ENCODE data around the gene PDCD1.

The PDCD1 gene

DNA sequence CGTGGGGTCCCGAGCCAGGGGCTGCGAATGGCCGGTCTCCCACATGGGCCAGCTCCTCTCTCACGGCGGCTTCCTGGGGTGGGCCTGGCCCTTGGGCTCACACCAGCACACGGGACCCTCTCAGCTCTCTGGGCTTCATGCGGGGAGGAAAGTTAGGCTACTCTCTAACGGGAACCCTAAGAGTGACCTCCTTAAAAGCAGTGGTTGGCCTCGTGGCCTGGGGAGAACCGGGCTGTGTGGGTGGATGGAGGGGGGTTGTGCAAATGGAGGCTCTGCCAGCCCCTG lies 36.7 kb upstream of the PDCD1 start:
- no peak for DNase-seq

DNA sequence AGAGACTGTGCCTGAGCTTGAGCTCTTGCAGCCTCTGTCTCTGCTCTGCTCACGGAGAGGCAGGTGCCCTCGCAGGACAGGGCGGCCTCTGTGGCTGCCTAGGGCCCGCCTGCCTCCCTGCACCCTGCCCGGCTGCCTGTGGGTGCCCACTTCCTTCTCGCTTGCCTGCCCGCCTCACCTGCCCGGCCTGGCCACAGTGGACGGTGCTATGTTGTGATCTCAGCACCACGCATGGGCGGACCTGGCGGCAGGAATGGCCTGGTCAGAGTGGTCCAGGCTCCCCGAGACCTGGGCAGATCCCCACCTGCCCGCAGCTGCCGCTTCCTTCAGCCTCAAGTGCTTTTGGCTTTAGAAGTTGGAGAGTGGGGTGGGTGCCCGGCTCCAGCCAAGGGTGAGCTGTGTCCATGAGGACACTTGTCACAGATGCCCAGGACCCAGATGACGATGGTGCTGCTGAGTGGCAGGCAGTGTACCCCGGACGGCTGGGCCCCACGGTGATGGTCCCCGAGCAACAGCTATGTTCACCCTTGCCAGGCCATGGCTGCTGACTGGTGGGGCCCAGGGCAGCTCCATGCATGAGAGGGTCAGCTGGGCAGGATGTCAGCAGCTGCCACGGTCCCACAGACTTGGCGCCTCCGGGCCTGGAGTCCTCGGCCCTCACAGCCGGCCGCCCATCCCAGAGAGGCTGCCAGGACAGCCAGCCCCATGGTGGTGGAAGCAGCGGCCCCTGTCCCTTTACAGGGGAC lies 36.2 kb upstream of the PDCD1 start:
- DNase-seq = no peak

DNA sequence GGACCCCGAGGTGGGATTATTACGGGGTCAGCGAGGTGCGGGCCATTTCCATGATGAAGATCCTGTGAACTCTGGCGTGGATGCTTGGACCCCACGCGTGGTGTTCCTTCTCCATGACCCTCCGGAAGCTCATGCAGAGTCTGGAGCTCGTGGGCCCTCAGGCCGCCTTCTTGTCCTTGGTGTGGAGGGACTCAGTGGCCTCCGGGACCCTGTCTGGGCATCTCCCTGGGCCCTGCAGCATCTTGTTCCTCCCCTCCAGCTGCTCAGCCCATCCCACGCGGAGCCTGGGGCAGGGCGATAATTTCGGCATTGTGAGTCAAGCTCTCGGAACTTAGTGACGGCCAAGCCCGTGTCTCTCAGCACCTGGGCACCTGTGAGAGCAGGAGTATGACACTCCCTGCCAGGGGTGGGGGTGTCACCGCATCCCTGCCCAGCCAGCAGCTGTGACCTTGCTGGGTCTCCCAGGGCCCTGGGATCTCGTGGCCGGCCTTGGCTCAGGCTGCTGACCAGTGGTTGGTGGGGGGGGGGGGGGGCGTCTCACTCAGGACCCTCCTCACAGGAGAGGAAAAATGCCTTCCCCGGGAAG lies 35.5 kb upstream of the PDCD1 start:
- no peak for DNase-seq

DNA sequence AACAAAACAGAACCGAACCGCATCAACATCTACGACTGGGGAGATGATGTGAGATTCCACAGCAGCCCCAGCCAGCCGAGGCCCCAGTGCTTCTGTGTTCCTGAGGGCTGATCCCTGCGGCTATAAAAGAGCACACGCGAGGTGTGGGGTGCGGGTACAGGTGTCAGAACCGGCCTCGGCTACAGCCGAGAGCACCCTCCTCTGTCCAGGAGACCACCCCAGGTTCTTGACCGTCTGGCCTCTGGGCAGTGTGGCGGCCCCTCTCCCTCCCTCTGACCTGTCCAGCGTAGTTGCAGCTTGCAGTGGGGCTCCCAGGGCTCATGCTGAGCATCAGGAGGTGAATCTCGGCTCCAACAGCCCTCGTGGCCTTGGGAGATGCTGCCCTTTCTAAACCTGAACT lies 34.6 kb upstream of the PDCD1 start:
- no peak for DNase-seq

DNA sequence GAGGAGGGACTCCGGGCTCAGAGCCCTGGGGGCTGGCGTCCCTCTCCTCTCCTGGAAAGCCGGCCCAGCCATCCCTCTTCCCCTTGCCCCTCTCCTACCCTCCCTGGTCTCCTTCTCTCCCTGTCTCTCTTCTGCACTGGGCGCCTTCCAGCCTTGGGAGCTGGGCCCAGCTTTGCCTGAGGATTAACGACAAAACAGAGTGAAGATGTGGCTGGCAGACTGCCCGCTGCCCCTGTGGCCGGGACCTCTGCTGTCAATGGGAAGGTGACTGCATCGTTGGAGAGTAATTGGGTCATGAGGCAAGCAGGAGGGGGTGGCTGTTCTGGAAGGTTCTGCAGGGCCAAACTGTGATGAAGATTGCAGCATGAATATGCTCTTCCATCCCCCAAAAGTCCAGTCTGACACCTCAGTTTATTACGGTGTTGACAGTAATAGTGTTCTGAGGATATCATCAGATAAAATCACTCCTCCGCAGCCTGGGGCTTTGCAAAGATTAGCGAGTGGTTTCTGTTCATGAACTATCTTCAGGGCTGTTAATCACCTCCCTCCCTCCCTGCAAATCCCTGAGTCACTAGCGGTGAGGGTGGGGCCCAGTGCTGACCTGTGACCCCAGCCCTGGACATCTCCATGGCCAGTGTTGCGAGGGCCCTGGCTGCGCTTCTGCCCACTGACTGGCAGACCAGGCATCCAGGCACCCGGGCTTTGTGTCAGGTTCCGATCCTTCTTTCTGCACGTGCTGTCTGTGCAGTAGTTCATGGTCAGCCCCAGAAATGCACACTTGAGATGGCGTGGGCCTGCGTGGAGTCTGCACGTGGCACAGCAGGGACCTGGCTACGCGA lies 33.8 kb upstream of the PDCD1 start:
- DNase-seq = no peak

DNA sequence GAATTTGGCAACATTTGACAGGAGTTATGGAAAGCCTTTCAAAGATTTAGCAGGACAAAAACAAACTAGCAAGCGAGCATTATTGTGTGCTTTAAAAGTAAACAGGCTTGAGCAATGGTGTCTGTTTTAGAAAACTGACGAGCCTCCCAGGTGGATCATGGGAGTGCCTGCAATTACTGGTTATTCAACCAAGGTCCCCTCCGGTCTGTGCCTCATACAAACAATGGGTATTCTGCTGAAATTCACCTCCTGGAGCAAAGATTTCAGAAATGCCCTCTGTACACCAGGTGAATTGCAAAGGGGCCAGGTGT lies 33.2 kb upstream of the PDCD1 start:
- DNase-seq = no peak

DNA sequence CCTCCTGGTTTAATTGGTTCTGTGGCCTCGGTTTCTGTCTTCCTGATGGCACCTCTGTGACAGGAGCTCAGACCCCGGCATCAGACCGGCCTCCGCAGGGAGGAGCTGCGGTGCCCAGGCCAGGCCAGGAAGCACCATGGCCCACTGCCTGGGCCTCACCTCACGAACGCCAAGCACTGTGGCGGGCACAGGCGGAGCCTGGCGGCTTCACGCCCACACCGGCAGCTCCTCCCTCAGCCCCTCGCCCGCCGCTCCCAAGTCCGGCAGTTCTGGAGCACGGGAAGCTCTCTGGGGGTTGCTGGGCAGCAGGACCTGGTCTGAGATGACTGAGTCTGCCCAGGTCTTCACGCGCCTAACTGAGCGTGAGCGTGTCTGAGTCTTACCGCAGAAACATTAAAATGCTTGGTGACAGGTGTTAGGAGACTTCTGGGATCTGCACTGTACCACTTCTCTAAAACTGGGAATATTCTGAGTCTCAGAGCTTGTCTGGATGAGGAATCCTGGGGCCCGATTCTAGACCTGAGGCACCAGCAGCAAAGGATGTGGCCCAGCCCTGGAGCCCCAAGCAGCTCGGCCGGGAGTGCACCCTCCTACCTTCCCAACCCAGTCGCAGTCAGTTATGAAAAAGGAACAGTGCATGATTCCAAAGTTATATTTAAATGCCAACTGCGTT lies 32.8 kb upstream of the PDCD1 start:
- DNase-seq = no peak

DNA sequence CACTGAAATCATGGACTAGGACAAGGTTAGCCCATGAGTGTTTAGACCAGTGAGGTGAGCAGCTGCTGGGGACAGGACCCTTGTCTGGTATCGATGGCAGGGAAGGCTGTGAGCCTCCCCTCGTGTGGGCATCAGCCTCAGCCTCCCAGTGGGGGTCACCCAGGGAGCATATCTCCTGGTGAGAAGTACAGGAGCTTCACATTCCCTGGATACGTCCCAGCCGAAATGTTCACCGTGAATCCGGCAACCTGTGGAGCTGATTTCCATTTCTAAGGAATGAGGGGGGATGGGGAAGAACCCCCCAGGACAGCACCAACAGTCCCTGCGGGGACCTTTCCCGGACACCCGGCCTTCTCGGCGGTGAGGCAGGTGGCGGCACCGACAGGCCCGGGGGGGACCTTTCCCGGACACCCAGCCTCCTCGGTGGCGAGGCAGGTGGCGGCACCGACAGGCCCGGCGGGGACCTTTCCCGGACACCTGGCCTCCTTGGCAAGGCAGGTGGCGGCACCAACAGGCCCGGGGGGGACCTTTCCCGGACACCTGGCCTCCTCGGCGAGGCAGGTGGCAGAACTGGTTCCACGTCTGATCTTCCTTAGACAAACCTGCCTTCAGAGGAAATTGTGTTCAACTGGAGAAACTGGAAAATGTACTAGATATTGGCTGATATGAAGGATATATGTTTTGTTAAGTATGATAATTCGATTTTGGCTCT lies 32.0 kb upstream of the PDCD1 start:
- DNase-seq = no peak

DNA sequence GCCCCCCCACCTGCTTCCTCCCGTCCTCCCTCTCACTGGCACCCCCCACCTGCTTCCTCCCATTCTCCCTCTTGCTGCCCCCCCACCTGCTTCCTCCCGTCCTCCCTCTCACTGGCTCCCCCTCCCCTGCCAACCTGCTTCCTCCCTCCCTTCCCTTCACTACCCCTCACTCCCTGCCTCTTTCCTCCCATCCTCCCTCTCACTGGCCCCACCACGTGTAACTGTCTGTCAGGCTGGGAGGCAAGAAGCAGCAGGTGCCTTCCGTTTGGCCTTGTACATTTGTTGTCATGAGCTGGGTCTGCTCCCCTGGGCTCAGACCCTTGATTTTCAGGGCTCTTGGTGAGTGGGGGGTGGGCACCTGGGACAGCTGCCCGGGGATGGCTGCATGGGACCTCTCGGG lies 29.9 kb upstream of the PDCD1 start:
- DNase-seq = peak in 1 of 2 experiments; percentile 22

DNA sequence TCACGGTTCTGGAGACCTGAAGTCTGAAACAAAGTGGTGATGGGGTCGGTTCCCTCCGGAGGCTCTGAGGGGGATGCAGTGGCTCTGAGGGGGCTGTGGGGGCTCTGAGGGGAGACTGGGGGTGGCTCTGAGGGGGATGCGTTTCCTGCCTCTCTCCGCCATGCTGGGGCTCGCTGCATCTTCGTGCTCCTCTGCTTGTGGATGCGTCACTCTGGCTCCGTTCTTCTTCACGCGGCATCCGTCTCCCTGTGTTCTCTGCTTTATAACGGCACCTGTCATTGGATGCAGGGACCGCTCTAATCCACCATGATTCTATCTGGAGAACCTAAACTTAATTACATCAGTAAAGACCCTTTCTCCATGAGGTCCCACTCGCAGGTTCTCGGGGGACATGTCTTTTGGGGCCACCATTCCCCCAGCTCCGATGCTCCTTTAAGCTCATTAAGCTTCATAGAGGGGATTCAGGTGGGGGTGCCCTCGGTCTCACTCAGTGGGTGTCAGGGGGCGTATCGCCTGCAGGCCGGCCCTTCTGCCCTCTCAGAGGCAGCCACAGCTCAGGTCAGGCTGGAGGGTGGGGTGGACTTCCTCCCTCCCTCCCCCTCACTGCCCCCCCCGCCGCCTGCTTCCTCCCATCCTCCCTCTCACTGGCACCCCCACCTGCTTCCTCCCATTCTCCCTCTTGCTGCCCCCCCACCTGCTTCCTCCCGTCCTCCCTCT lies 29.3 kb upstream of the PDCD1 start:
- no peak for DNase-seq

DNA sequence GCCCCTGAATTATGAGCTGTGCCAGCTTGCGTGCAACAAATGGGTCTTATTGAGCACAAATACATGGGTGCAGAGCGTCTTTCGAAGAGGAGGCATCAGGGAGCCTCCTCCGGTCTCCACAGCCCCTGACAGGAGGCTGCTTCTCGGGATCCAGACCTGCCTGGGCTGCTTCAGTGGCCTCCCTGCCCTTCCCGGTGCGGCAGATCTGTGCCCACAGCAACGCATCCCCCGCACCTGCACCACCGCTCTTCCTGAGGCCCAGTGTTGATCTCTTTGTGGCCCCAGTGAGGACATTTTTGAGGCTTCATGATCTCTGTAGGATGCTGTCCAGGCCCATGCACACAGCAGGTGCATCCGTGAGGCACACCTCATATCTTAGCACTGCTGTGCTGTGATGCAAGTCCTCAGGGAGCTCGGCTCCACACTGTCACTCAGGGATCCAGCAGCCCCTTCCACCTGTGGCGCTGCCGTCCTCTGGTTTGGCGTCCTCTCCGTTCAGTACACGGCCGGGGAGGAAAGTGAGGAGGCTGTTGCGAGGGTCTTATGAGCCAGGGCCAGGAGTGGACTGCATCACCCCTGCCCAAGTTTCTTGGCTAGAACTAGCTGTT lies 28.2 kb upstream of the PDCD1 start:
- DNase-seq = no peak

DNA sequence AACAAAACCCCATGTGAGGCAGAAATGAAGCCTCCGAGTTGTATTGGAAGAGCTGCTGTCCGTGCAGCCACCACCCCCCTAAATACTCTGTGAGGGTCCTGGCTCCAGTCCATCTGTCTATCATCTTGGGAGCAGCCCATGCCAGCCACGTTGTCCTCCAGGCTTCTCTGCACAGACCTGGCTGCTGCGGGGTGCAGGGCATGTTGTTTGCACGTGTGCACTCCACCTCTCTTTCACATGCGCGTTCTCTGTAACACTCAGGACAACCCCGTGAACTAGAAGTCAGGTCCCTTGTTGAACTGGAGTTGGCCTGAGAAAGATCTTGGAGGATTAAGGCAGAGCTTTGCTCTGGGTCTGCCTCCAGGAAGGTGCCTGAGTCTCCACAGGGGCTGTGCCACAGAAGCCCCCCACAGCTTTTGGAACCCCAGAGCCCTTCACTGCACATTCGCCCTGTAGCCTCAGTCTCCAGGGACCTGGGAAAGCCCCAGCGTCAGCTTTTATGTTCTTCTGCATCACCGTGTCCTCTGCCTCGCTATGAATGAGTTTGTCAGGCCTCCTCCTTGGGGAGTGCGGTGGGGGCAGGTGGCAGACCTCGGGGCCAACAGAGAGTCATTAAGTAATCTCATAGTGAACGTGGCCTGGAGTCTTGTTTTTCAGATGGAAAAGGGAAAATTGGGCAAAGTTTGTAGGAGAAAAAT lies 27.4 kb upstream of the PDCD1 start:
- no peak for DNase-seq

DNA sequence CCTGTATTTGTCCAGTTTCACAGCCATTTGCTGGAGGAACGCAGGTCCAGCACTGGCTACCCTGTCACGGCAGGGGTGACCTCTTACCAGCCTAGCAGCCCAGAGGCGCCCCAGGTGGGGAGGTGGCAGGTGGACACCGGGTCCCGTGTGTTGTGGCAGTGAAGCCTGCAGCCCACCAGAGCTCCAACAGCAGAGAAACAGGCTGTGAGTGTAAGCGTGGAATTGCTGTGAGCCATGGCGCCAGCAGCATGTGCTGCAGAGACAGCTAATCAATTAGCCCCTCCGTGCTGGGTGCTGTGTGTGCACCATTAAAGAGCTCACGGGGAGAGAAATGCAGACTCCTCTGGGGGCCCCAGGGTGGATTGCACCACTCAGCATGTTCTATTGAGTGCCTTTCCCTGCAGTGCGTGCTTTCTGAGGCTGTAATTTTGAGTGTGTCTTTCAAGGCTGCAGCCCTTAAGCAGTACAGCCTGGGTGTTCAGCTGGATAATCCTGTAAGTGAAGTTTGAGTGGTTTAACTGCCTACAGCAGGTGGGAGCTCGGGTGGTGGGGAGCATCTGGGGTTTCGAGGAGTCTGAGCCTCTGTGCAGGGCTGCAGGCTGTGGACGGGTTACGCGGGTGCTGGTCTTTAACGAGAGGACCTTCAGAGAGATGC lies 26.7 kb upstream of the PDCD1 start:
- peak in 1 of 2 experiments; percentile 50 for DNase-seq

DNA sequence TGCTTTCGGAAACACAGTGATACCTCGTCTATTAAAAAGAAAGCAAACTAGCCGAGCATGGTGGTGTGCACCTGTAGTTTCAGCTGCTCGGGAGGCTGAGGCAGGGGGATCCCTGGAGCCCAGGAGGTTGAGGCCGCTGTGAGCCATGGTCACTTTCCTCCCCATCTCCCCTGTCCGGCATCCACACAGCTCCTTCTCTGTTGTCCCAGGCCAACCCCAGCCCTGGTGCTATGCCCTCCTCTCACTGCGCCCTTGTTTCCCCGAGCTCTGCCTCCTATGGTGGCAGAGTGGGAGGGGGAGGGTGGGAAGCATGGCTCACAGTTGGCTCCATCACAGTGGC lies 26.2 kb upstream of the PDCD1 start:
- DNase-seq = no peak

DNA sequence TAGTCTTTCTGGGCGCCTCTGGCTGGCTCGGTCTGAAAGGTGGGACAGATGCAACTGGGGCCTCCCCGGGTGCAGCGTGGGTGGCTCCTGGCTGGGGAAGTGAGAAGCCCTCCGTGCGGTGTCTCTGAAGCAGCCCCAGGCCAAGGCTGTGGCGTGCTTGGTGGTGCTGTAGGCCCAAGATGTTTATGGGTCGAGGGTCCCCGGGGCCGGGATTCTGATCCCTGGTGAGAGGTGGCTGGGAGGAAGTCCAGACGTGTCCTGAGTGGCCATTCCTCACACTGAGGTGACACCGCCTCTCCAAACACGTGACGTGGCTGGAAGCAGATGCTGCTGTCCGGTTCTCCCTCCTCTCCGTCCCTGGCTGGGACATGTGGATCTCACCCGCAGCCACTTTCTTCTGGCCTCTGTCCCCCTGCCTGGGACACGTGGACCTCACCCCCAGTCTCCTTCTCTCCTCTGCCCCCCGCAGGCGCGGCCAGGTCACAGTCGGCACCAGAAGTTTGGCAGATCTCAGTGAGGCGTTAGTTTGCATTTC lies 23.5 kb upstream of the PDCD1 start:
- DNase-seq = peak; percentile 22 to 59

DNA sequence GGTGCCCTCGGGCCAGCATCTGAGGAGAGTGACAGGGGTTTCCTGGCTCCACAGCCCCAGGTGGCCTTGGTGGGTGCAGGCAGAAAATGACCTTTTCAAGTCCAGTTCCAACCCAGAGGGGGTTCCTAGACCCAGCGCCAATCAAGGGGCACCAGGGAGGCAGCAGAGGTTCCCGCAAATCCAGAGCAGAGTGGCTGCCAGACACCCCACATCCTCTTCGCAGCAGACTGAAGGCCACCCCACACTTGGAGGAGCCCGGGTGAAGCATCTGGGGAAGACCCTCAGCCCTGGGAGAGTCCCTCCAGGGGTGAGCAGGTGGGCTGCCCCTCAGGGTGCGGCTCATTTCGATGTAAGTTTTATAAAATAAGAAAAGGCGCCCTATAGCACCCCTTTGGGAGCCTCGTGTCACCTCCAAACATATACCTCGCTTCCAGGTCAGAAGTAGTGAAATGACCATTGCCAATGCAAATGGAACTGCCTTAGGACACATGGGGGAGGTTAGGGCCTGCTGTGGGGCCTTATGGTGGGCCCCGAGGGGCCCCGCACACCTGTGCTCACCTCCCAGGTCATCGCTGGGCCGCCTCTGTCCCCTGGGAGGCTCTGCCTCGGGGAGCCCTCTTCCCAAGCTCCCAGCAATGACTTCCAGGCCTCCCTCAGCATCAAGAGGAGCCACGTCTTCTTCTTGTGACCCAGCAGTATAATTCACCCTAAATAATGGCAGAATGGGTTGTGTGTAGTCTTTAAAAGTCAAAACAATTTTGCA lies 21.8 kb upstream of the PDCD1 start:
- no peak for DNase-seq

DNA sequence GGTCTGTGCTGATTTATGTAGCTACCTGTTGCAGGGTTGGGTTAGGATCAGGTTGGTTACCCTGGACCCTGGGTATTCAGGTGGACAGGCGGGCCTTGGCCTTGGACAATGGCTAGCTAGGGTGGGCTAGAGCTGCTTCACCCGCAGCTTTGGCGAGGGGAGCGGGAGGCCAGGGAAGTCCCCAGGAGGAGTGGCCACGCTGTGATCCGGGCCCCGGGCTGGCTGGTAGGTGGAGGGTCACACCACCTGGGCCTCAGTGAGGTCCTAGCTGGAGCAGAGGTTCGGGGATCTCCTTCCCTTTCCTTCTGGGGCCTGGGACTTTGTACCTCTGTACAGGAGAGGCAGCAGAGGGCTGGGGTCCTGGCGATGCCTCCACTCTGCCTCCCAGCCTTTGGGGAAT lies 20.6 kb upstream of the PDCD1 start:
- DNase-seq = no peak

DNA sequence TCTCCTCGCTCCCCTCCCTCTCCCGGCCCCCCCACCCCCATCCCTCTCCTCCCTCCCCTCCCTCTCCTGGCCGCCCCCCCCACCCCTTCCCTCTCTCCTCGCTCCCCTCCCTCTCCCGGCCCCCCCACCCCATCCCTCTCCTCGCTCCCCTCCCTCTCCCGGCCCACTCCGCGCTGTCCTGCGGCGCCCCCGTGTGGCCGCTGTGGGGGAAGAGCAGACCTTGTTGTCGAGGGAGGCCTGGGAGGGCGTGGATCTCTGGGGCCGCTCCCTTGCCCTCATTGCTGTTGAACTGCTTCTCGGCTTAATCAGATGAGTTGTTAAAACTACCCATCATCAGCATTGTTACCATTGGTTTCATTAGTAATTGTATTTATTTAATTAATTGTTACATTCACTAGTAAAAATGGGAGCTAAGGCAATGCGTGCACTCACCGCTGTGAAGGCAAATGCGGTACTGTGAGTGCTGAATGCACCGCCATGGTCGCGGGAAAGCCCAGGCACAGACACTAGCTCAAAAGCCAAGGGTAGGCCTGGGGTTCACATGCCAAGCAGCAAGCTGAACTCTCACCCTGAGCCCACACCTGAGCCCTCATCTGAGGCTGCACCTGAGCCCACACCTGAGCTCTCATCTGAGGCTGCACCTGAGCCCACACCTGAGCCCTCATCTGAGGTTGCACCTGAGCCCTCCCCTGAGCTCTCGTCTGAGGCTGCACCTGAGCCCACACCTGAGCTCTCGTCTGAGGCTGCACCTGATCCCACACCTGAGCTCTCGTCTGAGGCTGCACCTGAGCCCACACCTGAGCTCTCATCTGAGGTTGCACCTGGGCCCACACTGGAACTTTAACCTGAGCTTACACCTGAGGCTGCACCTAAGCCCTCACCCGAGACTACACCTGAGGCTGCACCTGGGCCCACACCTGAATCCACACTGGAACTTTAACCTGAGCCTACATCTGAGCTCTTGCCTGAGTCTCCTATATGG lies 19.6 kb upstream of the PDCD1 start:
- DNase-seq = peak; percentile 61 to 77

All from NCI-H2081 (cell line).